Ascending aorta (tissue), 2 donors: ENCODE data around the gene VEGFA. TPM values are rescaled to one million over a fixed set of nuclear protein-coding genes. Genes with fewer than 3 reads are reported as not detected.

Experiments
- DNase-seq, 2 donors: peaks; one replicate each; pipeline ENCODE4 v3.0.0-alpha.2; 2019; ENCODE audit warnings: low spot score in 2 of 2
- H3K27ac ChIP-seq, 2 donors: fragments of 200-600 bp; sonication (generic); one replicate each; pipeline ENCODE4 v1.5.1; 2016 to 2017; ENCODE audit warnings: mild to moderate bottlenecking in 1 of 2
- H3K27me3 ChIP-seq: fragments of 200-600 bp; sonication (generic); one replicate; pipeline ENCODE4 v1.5.1; 2017
- H3K36me3 ChIP-seq, 2 donors: fragments of 200-600 bp; sonication (generic); one replicate each; pipeline ENCODE4 v1.5.1; 2016
- H3K4me1 ChIP-seq, 2 donors: fragments of 200-600 bp; sonication (generic); one replicate each; pipeline ENCODE4 v1.5.1; 2016 to 2017; ENCODE audit warnings: mild to moderate bottlenecking in 1 of 2
- H3K4me3 ChIP-seq, 2 donors: fragments of 200-600 bp; sonication (generic); one replicate each; pipeline ENCODE4 v1.5.1; 2016 to 2017; ENCODE audit warnings: mild to moderate bottlenecking in 1 of 2
- H3K9me3 ChIP-seq, 2 donors: fragments of 200-600 bp; sonication (generic); one replicate each; pipeline ENCODE4 v1.5.1; 2016
- intact Hi-C: fragments of 100-400 bp; cut with DNase I; formaldehyde crosslinking; loops from one replicate; pipeline ENCODE4 v1.15.1; 2023
- total RNA-seq: library from RNA; depleted of rRNA; stranded (reverse); fragments of >200 nt; gene quantifications from one replicate; pipeline ENCODE4 v1.1.0, GENCODE V29; 2016
- TF ChIP-seq, protein P1 (sequence below), 3 experiments: fragments of 200-600 bp in 2 of 3; fragments of 450-650 bp in 1 of 3; sonication (generic) in 2 of 3; IDR thresholded peaks; one replicate each; pipeline ENCODE4 v1.5.1; 2016 to 2019; ENCODE audit warnings: antibody characterized with exemption in 3 of 3, mild to moderate bottlenecking in 1 of 3, moderate library complexity in 1 of 3

Gene VEGFA
- total RNA-seq, 1 donor from 2014 or later = 110 TPM

- DNase-seq = no peak
- intact Hi-C loops = no loop called here
Observed at GRCh38 chr6:43765776-43766499, 4.1 kb upstream of the VEGFA start.

GRCh38 chr6:43766500-43766853 is 3.5 kb upstream of the VEGFA start:
- no peak overlapping the region for H3K27ac ChIP-seq
- H3K36me3 ChIP-seq = no peaks in the 10 kb centered on the region
- DNase-seq = no peak
- H3K4me3 ChIP-seq = no peak overlapping the region
- H3K4me1 ChIP-seq = peaks cover 5 to 6% of the 10 kb centered on the region in 2 donors
- intact Hi-C loops = no loop called here
- TF ChIP-seq, protein P1, sequence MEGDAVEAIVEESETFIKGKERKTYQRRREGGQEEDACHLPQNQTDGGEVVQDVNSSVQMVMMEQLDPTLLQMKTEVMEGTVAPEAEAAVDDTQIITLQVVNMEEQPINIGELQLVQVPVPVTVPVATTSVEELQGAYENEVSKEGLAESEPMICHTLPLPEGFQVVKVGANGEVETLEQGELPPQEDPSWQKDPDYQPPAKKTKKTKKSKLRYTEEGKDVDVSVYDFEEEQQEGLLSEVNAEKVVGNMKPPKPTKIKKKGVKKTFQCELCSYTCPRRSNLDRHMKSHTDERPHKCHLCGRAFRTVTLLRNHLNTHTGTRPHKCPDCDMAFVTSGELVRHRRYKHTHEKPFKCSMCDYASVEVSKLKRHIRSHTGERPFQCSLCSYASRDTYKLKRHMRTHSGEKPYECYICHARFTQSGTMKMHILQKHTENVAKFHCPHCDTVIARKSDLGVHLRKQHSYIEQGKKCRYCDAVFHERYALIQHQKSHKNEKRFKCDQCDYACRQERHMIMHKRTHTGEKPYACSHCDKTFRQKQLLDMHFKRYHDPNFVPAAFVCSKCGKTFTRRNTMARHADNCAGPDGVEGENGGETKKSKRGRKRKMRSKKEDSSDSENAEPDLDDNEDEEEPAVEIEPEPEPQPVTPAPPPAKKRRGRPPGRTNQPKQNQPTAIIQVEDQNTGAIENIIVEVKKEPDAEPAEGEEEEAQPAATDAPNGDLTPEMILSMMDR (IDR thresholded peaks at IDR 0.05) = no peak
- no peaks in the 10 kb centered on the region for H3K27me3 ChIP-seq
- H3K9me3 ChIP-seq = no peaks in the 10 kb centered on the region

More at GRCh38 chr6:43765776-43766499, 4.1 kb upstream of the VEGFA start:
- no peaks in the 10 kb centered on the region for H3K9me3 ChIP-seq
- no peak overlapping the region for H3K27ac ChIP-seq
- H3K4me3 ChIP-seq = no peak overlapping the region
- TF ChIP-seq, protein P1 (IDR thresholded peaks at IDR 0.05) = no peak
- no peaks in the 10 kb centered on the region for H3K27me3 ChIP-seq
- peaks cover 5 to 6% of the 10 kb centered on the region in 2 donors for H3K4me1 ChIP-seq
- H3K36me3 ChIP-seq = no peaks in the 10 kb centered on the region

- no peaks in the 10 kb centered on the region for H3K27me3 ChIP-seq
- H3K4me3 ChIP-seq = no peak overlapping the region
- H3K9me3 ChIP-seq = no peaks in the 10 kb centered on the region
- H3K36me3 ChIP-seq = no peaks in the 10 kb centered on the region
- H3K27ac ChIP-seq = no peak overlapping the region
- intact Hi-C loops = no loop called here
- DNase-seq = no peak
- H3K4me1 ChIP-seq = peaks cover 6 to 7% of the 10 kb centered on the region in 2 donors
- TF ChIP-seq, protein P1 (IDR thresholded peaks at IDR 0.05) = no peak
Observed at GRCh38 chr6:43766964-43767461, 3.0 kb upstream of the VEGFA start.

GRCh38 chr6:43767553-43768505 is 2.2 kb upstream of the VEGFA start:
- peak overlapping the region in 1 of 2 donors; percentile 98 for H3K27ac ChIP-seq
- H3K27me3 ChIP-seq = no peaks in the 10 kb centered on the region
- TF ChIP-seq, protein P1 (IDR thresholded peaks at IDR 0.05) = no peak
- H3K9me3 ChIP-seq = no peaks in the 10 kb centered on the region
- no peaks in the 10 kb centered on the region for H3K36me3 ChIP-seq
- peaks cover 9 to 13% of the 10 kb centered on the region in 2 donors for H3K4me1 ChIP-seq
- no peak for DNase-seq
- H3K4me3 ChIP-seq = no peak overlapping the region
- intact Hi-C loops = loop anchor here (2.0 kb wide), 1 partner anchor 99 kb away; no protein-coding TSS in a partner anchor

GRCh38 chr6:43768506-43768860 is 1.5 kb upstream of the VEGFA start:
- Histone ChIP-seq H3K4me1 (peaks cover 10 to 17% of the 10 kb centered on the region in 2 donors), H3K27ac (peak overlapping the region in 1 of 2 donors; percentile 98), H3K36me3 (no peaks in the 10 kb centered on the region), H3K4me3 (no peak overlapping the region), H3K9me3 (no peaks in the 10 kb centered on the region), H3K27me3 (no peaks in the 10 kb centered on the region)
- DNase-seq = no peak
- intact Hi-C loops = loop anchor here (2.0 kb wide), 1 partner anchor 100 kb away; no protein-coding TSS in a partner anchor
- TF ChIP-seq, protein P1 (IDR thresholded peaks at IDR 0.05) = no peak
